PC-3 (cell line): Measurements from ENCODE around the gene SCMH1.

Experiments
- EZH2 ChIP-seq: fragments of 300-600 bp; sonication (generic); IDR thresholded peaks from one replicate; pipeline ENCODE4 v1.6.1; 2017; ENCODE audit warnings: antibody characterized with exemption, mild to moderate bottlenecking, low read length; ENCODE audit not compliant: unreplicated experiment
- TF ChIP-seq, protein P1 (sequence below): fragments of 300-600 bp; sonication (generic); conservative IDR thresholded peaks from 2 replicates; pipeline ENCODE4 v1.5.1; 2017; ENCODE audit warnings: antibody characterized with exemption, low read depth, mild to moderate bottlenecking, low read length

DNA sequence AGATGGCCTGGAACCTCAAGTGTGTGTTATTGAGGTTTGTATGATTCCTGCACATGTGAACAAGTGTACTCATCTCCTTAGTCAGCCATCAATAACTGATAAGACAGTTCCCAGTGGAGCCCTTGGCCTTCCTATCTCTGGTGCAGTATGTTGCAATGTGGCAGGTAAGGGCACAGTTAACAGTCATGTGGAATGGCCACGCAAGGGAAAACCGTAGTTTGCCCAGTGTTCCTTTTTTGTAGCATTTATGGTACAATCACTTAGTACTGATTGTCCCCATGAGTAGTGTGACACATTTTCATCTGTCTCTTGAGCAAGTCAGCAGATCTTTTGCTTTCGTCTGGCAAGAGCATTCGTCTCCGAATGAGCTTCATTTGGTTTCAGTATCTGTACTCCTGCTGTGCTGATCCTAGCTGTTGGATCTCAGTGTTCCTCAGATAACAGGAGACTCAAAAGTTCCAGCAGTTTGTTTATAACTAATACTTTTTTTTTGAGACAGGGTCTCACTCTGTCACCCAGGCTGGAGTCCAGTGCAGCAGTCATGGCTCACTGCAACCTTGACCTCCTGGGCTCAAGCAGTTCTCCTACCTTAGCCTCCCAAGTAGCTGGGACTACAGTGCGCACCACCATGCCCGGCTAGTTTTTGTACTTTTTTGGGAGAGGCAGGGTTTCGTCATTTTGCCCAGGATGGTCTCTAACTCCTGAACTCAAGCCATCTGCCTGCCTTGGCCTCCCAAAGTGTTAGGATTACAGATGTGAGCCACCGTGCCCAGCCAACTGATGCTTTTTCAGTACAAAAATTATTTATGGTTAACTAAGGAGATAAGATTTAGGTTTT, 254.4 kb downstream of the SCMH1 start:
- no peak for TF ChIP-seq EZH2
- TF ChIP-seq, protein P1, sequence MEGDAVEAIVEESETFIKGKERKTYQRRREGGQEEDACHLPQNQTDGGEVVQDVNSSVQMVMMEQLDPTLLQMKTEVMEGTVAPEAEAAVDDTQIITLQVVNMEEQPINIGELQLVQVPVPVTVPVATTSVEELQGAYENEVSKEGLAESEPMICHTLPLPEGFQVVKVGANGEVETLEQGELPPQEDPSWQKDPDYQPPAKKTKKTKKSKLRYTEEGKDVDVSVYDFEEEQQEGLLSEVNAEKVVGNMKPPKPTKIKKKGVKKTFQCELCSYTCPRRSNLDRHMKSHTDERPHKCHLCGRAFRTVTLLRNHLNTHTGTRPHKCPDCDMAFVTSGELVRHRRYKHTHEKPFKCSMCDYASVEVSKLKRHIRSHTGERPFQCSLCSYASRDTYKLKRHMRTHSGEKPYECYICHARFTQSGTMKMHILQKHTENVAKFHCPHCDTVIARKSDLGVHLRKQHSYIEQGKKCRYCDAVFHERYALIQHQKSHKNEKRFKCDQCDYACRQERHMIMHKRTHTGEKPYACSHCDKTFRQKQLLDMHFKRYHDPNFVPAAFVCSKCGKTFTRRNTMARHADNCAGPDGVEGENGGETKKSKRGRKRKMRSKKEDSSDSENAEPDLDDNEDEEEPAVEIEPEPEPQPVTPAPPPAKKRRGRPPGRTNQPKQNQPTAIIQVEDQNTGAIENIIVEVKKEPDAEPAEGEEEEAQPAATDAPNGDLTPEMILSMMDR: no peak
